GM13976 (cell line): ENCODE measurements around the gene STMP1.
"Not testable (repeated sequence)": the region's sequence is repeated elsewhere in the genome, so short reads cannot be mapped to it uniquely, and the experiment has no call there.

Experiments used
- DNase-seq: peaks from one replicate; pipeline ENCODE4 v3.0.0; 2012; ENCODE audit warnings: low spot score
- CTCF ChIP-seq: IDR thresholded peaks from 2 replicates; pipeline ENCODE4 v1.5.1; 2012; ENCODE audit warnings: borderline replicate concordance, mild to moderate bottlenecking; ENCODE audit not compliant: insufficient read depth; ENCODE audit errors: extremely low read depth, missing control alignments, control extremely low read depth
- in situ Hi-C: fragments of 300-500 bp; cut with MboI; formaldehyde crosslinking; loops from one replicate; pipeline ENCODE4 v1.12.0; 2022; ENCODE audit warnings: low sequenced_read_pairs, mixed read lengths, inconsistent platforms; ENCODE audit not compliant: unreplicated experiment

STMP1 gene

DNA sequence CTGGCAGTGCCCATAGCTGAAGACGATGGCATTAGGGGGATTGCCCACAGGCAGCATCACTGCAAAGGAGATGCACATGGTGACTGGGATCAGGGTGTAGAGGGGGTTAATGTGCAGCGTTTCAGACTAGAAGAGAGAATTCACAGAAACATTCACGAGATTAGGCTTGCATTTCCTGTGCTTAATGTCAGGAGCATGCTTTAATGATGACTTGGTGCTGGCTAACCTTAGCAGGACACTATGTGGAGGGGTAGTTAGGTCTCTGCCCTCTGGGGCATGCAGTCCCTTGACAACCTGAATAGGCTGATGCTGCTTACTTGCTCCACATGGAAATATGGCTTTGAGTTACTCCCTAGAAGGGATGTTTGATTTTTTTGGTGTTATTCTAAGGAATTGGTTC, 21.8 kb downstream of the STMP1 start:
- no peak for DNase-seq
- no peak for TF ChIP-seq CTCF
- in situ Hi-C loops, result no loop called here

DNA sequence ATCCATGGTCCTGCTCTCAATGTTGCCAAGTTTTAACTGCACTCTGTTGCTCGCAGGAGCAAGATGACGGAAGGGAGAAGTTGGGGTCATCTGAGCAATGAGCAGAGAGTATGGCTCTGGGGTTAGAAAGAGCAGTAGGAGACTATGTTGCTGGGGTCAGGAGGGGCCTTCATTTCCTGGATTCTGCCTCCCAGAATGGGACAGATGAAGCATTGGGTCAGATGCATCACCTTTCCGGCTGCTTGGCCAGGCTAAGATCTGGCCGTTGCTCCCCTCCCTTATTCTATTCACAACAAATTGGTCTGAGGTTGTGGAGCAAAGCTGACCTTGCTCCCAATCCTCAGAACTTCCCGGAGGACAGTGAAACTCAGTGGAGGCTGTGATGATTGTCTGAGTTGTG, 22.4 kb downstream of the STMP1 start:
- no peak for DNase-seq
- in situ Hi-C loops, result no loop called here
- no peak for TF ChIP-seq CTCF

GRCh38 chr7:135685306-135686084, 23.2 kb downstream of the STMP1 start:
- in situ Hi-C loops, result no loop called here

GRCh38 chr7:135687466-135687865, 25.2 kb downstream of the STMP1 start:
- in situ Hi-C loops, result no loop called here
- TF ChIP-seq CTCF, result no peak
- no peak for DNase-seq

More at GRCh38 chr7:135685306-135686084, 23.2 kb downstream of the STMP1 start:
- no peak for TF ChIP-seq CTCF
- DNase-seq, result no peak

- TF ChIP-seq CTCF, result no peak
- in situ Hi-C loops, result no loop called here
- DNase-seq, result no peak
These were observed 28.3 kb downstream of the STMP1 start for GRCh38 chr7:135690566-135690965.

DNA sequence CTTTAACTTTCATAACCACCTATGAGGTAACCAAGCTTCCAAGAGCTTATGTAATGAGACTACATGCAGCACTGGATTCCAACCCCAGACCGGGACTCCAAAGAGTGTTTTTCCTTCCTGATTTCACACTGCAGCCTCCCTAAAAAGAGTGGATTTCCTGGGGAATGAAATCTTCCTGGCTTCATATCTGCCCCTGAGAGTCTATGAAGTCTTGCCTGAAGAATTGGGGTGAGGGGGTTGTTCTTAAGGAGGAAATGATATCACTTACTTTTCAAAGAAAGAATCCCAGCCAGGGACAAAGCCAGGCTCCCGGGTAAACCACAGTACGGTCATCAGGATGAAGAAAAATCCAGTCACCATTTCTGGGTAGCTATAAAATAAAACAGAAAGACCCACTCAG, 29.7 kb downstream of the STMP1 start:
- in situ Hi-C loops, result no loop called here
- no peak for TF ChIP-seq CTCF
- DNase-seq, result no peak

DNA sequence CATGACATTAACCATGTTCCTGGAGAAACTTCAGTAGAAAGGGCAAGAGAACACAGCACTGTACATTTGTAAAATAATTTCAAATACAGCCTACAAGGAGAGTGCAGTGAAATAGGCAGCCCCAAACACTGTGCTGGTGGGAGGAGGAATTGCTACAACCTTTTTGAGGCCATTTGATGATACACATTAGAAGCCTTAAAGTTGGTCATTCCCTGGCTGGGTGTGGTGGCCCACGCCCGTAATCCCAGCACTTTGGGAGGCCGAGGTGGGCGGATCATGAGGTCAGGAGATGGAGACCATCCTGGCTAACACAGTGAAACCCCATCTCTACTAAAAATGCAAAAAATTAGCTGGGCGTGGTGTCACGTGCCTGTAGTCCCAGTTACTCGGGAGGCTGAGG, 30.3 kb downstream of the STMP1 start:
- DNase-seq, in situ Hi-C loops: not testable (repeated sequence)
